Keratinocyte (primary cell): ENCODE results near the gene TMEM245. TPM values are rescaled to one million over a fixed set of nuclear protein-coding genes. Genes with fewer than 3 reads are reported as not detected.

Experiments used
- DNase-seq: peaks from one replicate; pipeline ENCODE4 v3.0.0-alpha.2; 2011; ENCODE audit warnings: low read depth, missing footprints, low spot score
- FAIRE-seq: peaks from 2 replicates; lab custom pipeline; 2011; peaks lifted over from hg19 to GRCh38; lab: Jason Lieb, UNC
- H2AFZ ChIP-seq: 2 replicates; pipeline ENCODE4 v1.6.0; 2012; ENCODE audit warnings: low read length, control low read depth, inconsistent platforms; ENCODE audit not compliant: control insufficient read depth
- H3K27ac ChIP-seq: 2 replicates; pipeline ENCODE4 v1.5.1; 2011; ENCODE audit warnings: low read length; ENCODE audit not compliant: control insufficient read depth, insufficient read depth
- H3K27me3 ChIP-seq: 3 replicates; pipeline ENCODE4 v1.6.0; 2011; ENCODE audit warnings: low read length; ENCODE audit not compliant: control insufficient read depth, insufficient read depth; ENCODE audit errors: extremely low read depth
- H3K36me3 ChIP-seq, 2 experiments: 2 replicates in 1 of 2; 3 replicates in 1 of 2; pipeline ENCODE4 v1.5.1; 2011; ENCODE audit warnings: low read length in 2 of 2, mild to moderate bottlenecking in 1 of 2; ENCODE audit not compliant: control insufficient read depth in 2 of 2, insufficient read depth in 2 of 2; ENCODE audit errors: extremely low read depth in 1 of 2
- H3K4me1 ChIP-seq: 3 replicates; pipeline ENCODE4 v1.5.1; 2011; ENCODE audit warnings: low read length; ENCODE audit not compliant: control insufficient read depth, insufficient read depth; ENCODE audit errors: extremely low read depth
- H3K4me2 ChIP-seq: 3 replicates; pipeline ENCODE4 v1.6.0; 2011; ENCODE audit warnings: low read depth, low read length; ENCODE audit not compliant: control insufficient read depth, insufficient read depth; ENCODE audit errors: extremely low read depth
- H3K4me3 ChIP-seq, 3 experiments: fragments of 200-600 bp in 1 of 3; sonication (generic) in 1 of 3; 2 replicates in 2 of 3; 3 replicates in 1 of 3; pipeline ENCODE4 v1.5.1; 2011 to 2016; ENCODE audit warnings: low read length in 3 of 3, mild to moderate bottlenecking in 3 of 3, control low read depth in 2 of 3, inconsistent platforms in 1 of 3, low read depth in 1 of 3, mixed read lengths in 1 of 3, mixed run types in 1 of 3, moderate library complexity in 1 of 3; ENCODE audit not compliant: control insufficient read depth in 2 of 3, insufficient read depth in 2 of 3; ENCODE audit errors: extremely low read depth in 1 of 3
- H3K79me2 ChIP-seq: 2 replicates; pipeline ENCODE4 v1.6.0; 2012; ENCODE audit warnings: low read length; ENCODE audit not compliant: control insufficient read depth, insufficient read depth
- H3K9ac ChIP-seq: 3 replicates; pipeline ENCODE4 v1.6.0; 2011; ENCODE audit warnings: low read length; ENCODE audit not compliant: control insufficient read depth, insufficient read depth; ENCODE audit errors: extremely low read depth
- H3K9me1 ChIP-seq: 3 replicates; pipeline ENCODE4 v1.6.0; 2011; ENCODE audit warnings: low read length; ENCODE audit not compliant: control insufficient read depth, insufficient read depth; ENCODE audit errors: extremely low read depth
- H3K9me3 ChIP-seq: 2 replicates; pipeline ENCODE4 v1.5.1; 2012; ENCODE audit warnings: low read depth, low read length; ENCODE audit not compliant: control insufficient read depth
- H4K20me1 ChIP-seq: 3 replicates; pipeline ENCODE4 v1.6.0; 2011; ENCODE audit warnings: low read length; ENCODE audit not compliant: control insufficient read depth, insufficient read depth; ENCODE audit errors: extremely low read depth
- CTCF ChIP-seq, 3 experiments: IDR thresholded peaks in 1 of 3; conservative IDR thresholded peaks in 1 of 3; optimal IDR thresholded peaks in 1 of 3; 2 replicates in 2 of 3; 3 replicates in 1 of 3; pipeline versions ENCODE3 to v1.5.1; 2011; ENCODE audit warnings: low read length in 3 of 3, mild to moderate bottlenecking in 3 of 3, moderate library complexity in 2 of 3, control low read depth in 1 of 3, inconsistent platforms in 1 of 3; ENCODE audit not compliant: insufficient read depth in 2 of 3; ENCODE audit errors: extremely low read depth in 1 of 3
- EZH2 ChIP-seq: IDR thresholded peaks from one replicate; pipeline ENCODE4 v1.6.1; 2012; ENCODE audit warnings: inconsistent platforms, mild to moderate bottlenecking, low read length, moderate library complexity
- dilution Hi-C: fragments of 300-500 bp; cut with MboI; formaldehyde crosslinking; loops from one replicate; pipeline ENCODE4 v1.7.0; 2020; ENCODE audit warnings: low sequenced_read_pairs; ENCODE audit not compliant: extremely low pct_ligation_motif_present
- polyA plus RNA-seq, 5 experiments: library from polyadenylated mRNA; depleted of rRNA in 3 of 5; stranded (reverse) in 3 of 5; stranded (forward) in 1 of 5; unstranded in 1 of 5; fragments of >200 nt; gene quantifications; 1 replicate in 1 of 5; 2 replicates in 3 of 5; 3 replicates in 1 of 5; pipeline versions ENCODE4 v1.2.1 to v1.2.3, GENCODE V29; 2011 to 2012; ENCODE audit warnings: missing spikeins in 2 of 5, low read depth in 1 of 5, low replicate concordance in 1 of 5

TMEM245 gene
- polyA plus RNA-seq, 1 donor (not counting 4 experiments of a cell fraction or from before 2014, with no cell fraction given), result 40.0 TPM

GRCh38 chr9:109040571-109040970 lies 79.2 kb downstream of the TMEM245 start:
- no peaks in the 10 kb centered on the region for H4K20me1 ChIP-seq
- no peaks in the 10 kb centered on the region for H3K79me2 ChIP-seq
- no peak for DNase-seq
- H3K4me3 ChIP-seq, result no peak overlapping the region
- no peak overlapping the region for H2AFZ ChIP-seq
- no peak overlapping the region for H3K9ac ChIP-seq
- peaks cover 5 to 6% of the 10 kb centered on the region in 2 experiments for H3K36me3 ChIP-seq
- no peaks in the 10 kb centered on the region for H3K27me3 ChIP-seq
- H3K4me1 ChIP-seq, result peaks cover 18% of the 10 kb centered on the region
- no peaks in the 10 kb centered on the region for H3K9me3 ChIP-seq
- no peaks in the 10 kb centered on the region for H3K9me1 ChIP-seq
- no peak for FAIRE-seq
- dilution Hi-C loops, result no loop called here
- no peak overlapping the region for H3K27ac ChIP-seq
- no peak overlapping the region for H3K4me2 ChIP-seq
- TF ChIP-seq EZH2 (no peak), CTCF (optimal IDR thresholded peaks at IDR 0.05 in 1 of 3, IDR thresholded peaks at IDR 0.05 in 1 of 3, conservative IDR thresholded peaks at IDR 0.05 in 1 of 3; ENCODE audit: extremely low read depth in 1 of 3, insufficient read depth in 2 of 3, low read length in 3 of 3) (no peak)

DNA sequence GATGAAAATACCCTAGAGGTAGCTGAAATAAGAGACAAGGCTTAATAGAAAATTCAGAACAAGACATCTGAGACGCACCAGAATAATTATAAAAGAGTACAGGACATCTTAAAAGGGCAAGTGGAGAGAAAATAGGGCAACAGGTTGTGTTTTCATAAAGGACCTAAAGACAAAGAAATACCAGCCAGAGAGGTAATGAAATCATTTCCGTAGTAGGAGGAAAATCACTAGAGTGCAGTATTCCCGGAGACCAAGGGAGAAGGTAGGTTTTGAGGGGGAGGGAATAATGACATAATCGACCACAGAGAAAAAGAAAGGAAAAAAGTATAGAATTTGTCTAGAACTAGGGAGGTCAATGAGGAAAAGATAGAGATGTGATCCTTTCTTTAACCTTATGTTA lies 80.2 kb downstream of the TMEM245 start:
- H3K4me2 ChIP-seq, result no peak overlapping the region
- dilution Hi-C loops, result no loop called here

More for the DNA sequence above, 80.2 kb downstream of the TMEM245 start:
- Histone ChIP-seq H3K27ac (no peak overlapping the region), H3K27me3 (no peaks in the 10 kb centered on the region), H3K9ac (no peak overlapping the region), H3K4me1 (peaks cover 23% of the 10 kb centered on the region), H3K79me2 (no peaks in the 10 kb centered on the region), H3K4me3 (no peak overlapping the region), H2AFZ (no peak overlapping the region), H3K9me3 (no peaks in the 10 kb centered on the region), H4K20me1 (no peaks in the 10 kb centered on the region), H3K9me1 (no peaks in the 10 kb centered on the region), H3K36me3 (peaks cover 5% of the 10 kb centered on the region in 2 experiments)
- no peak for FAIRE-seq
- TF ChIP-seq CTCF (optimal IDR thresholded peaks at IDR 0.05 in 1 of 3, IDR thresholded peaks at IDR 0.05 in 1 of 3, conservative IDR thresholded peaks at IDR 0.05 in 1 of 3; ENCODE audit: extremely low read depth in 1 of 3, insufficient read depth in 2 of 3, low read length in 3 of 3) (no peak), EZH2 (no peak)
- DNase-seq, result no peak
